CD4-positive, alpha-beta T cell (primary cell): ENCODE results near the gene ARL14EP. TPM values are rescaled to one million over a fixed set of nuclear protein-coding genes. Genes with fewer than 3 reads are reported as not detected.

Experiments used
- ATAC-seq: fragments of 200-7000 bp; cut with Tn5 transposase; one replicate; pipeline ENCODE4 v1.10.0; 2022; ENCODE audit warnings: mild to moderate bottlenecking; ENCODE audit not compliant: poor library complexity
- CTCF ChIA-PET: fragments of 350-600 bp; sonication (Branson Sonifier 250); formaldehyde crosslinking; loops from one replicate; lab custom pipeline; 2021; ENCODE audit warnings: antibody characterized with exemption, inconsistent platforms; lab: Charles Lee
- POLR2A ChIA-PET: fragments of 350-600 bp; sonication (Branson Sonifier 250); formaldehyde crosslinking; loops from one replicate; lab custom pipeline; 2021; ENCODE audit warnings: antibody characterized with exemption, inconsistent platforms; lab: Charles Lee
- DNase-seq, 14 experiments: peaks; one replicate each; pipeline ENCODE4 v3.0.0-alpha.2; 2013 to 2020; ENCODE audit warnings: mixed read lengths in 2 of 14
- H3K27ac ChIP-seq, 2 donors: one replicate each; pipeline versions ENCODE4 v1.5.1 to v1.7.0; 2013; ENCODE audit warnings: low read length in 2 of 2, low read depth in 1 of 2, mild to moderate bottlenecking in 1 of 2
- H3K27me3 ChIP-seq, 2 experiments: 1 replicate in 1 of 2; 2 replicates in 1 of 2; pipeline versions ENCODE4 v1.6.1 to v1.7.0; 2013; ENCODE audit warnings: low read length in 2 of 2, control low read depth in 1 of 2, mild to moderate bottlenecking in 1 of 2, moderate library complexity in 1 of 2; ENCODE audit not compliant: insufficient read depth in 2 of 2, control insufficient read depth in 1 of 2
- H3K36me3 ChIP-seq: one replicate; pipeline ENCODE4 v1.6.1; 2013; ENCODE audit warnings: low read length, control low read depth; ENCODE audit not compliant: insufficient read depth
- H3K4me1 ChIP-seq: one replicate; pipeline ENCODE4 v1.6.1; 2013; ENCODE audit warnings: low read length, control low read depth; ENCODE audit not compliant: insufficient read depth
- H3K4me3 ChIP-seq: one replicate; pipeline ENCODE4 v1.5.1; 2013; ENCODE audit warnings: mild to moderate bottlenecking, low read length, moderate library complexity
- H3K9me3 ChIP-seq, 2 experiments: 1 replicate in 1 of 2; 2 replicates in 1 of 2; pipeline versions ENCODE4 v1.6.1 to v1.7.0; 2013; ENCODE audit warnings: low read length in 2 of 2, mild to moderate bottlenecking in 2 of 2, control low read depth in 1 of 2, moderate library complexity in 1 of 2; ENCODE audit not compliant: control insufficient read depth in 1 of 2, insufficient read depth in 1 of 2
- H3K27ac Mint-ChIP-seq: one replicate; pipeline ENCODE4 v1.8.0; 2020; ENCODE audit warnings: mixed read lengths
- H3K27me3 Mint-ChIP-seq: one replicate; pipeline ENCODE4 v1.8.0; 2021; ENCODE audit warnings: mixed read lengths
- H3K36me3 Mint-ChIP-seq: one replicate; pipeline ENCODE4 v1.8.0; 2021; ENCODE audit warnings: low read depth, mixed read lengths
- H3K4me1 Mint-ChIP-seq: one replicate; pipeline ENCODE4 v1.8.0; 2021; ENCODE audit warnings: low read depth, mixed read lengths
- H3K4me3 Mint-ChIP-seq: one replicate; pipeline ENCODE4 v1.8.0; 2020; ENCODE audit warnings: mild to moderate bottlenecking, mixed read lengths
- H3K9me3 Mint-ChIP-seq: one replicate; pipeline ENCODE4 v1.8.0; 2020; ENCODE audit warnings: mixed read lengths
- CTCF ChIP-seq: fragments of 200-600 bp; IDR thresholded peaks from one replicate; pipeline ENCODE4 v1.8.0; 2022; ENCODE audit warnings: antibody characterized with exemption, mild to moderate bottlenecking
- intact Hi-C, 2 experiments: fragments of 100-400 bp; cut with DNase I in 1 of 2; cut with micrococcal nuclease in 1 of 2; formaldehyde crosslinking; loops; one replicate each; pipeline versions ENCODE4 v1.15.1 to v1.9.0; 2023 to 2025; cut with DNase I, micrococcal nuclease
- total RNA-seq, 174 experiments: library from RNA in 2 of 174; stranded (reverse) in 2 of 174; gene quantifications; one replicate each; pipeline ENCODE4 v1.2.3 and lab custom pipeline; 2021 to 2026

Gene ARL14EP
- total RNA-seq, 2 experiments from 2014 or later: 48.1 to 49.7 TPM

GRCh38 chr11:30360741-30361140, 37.8 kb downstream of the ARL14EP start:
- no peak overlapping the region for H3K4me3 Mint-ChIP-seq
- Histone ChIP-seq H3K27ac (no peak overlapping the region), H3K27me3 (no peaks in the 10 kb centered on the region), H3K36me3 (no peaks in the 10 kb centered on the region), H3K9me3 (no peaks in the 10 kb centered on the region), H3K4me1 (no peaks in the 10 kb centered on the region), H3K4me3 (no peak overlapping the region)
- H3K9me3 Mint-ChIP-seq: no peaks in the 10 kb centered on the region
- no peaks in the 10 kb centered on the region for H3K36me3 Mint-ChIP-seq
- no peak for ATAC-seq
- ChIA-PET CTCF (no interaction called here), POLR2A (no interaction called here)
- H3K27ac Mint-ChIP-seq: no peak overlapping the region
- DNase-seq: no peak
- TF ChIP-seq CTCF: no peak
- intact Hi-C loops: no loop called here
- no peaks in the 10 kb centered on the region for H3K4me1 Mint-ChIP-seq
- H3K27me3 Mint-ChIP-seq: no peaks in the 10 kb centered on the region

GRCh38 chr11:30364139-30364836, 41.4 kb downstream of the ARL14EP start:
- Mint-ChIP-seq H3K36me3 (no peaks in the 10 kb centered on the region), H3K4me1 (no peaks in the 10 kb centered on the region), H3K27me3 (no peaks in the 10 kb centered on the region), H3K27ac (no peak overlapping the region), H3K4me3 (no peak overlapping the region), H3K9me3 (no peaks in the 10 kb centered on the region)
- CTCF ChIA-PET: no interaction called here
- no peak for TF ChIP-seq CTCF
- DNase-seq: no peak
- ATAC-seq: no peak
- Histone ChIP-seq H3K27ac (no peak overlapping the region), H3K4me3 (no peak overlapping the region), H3K9me3 (no peaks in the 10 kb centered on the region), H3K36me3 (no peaks in the 10 kb centered on the region), H3K4me1 (no peaks in the 10 kb centered on the region), H3K27me3 (no peaks in the 10 kb centered on the region)
- POLR2A ChIA-PET: no interaction called here
- intact Hi-C loops: no loop called here

DNA sequence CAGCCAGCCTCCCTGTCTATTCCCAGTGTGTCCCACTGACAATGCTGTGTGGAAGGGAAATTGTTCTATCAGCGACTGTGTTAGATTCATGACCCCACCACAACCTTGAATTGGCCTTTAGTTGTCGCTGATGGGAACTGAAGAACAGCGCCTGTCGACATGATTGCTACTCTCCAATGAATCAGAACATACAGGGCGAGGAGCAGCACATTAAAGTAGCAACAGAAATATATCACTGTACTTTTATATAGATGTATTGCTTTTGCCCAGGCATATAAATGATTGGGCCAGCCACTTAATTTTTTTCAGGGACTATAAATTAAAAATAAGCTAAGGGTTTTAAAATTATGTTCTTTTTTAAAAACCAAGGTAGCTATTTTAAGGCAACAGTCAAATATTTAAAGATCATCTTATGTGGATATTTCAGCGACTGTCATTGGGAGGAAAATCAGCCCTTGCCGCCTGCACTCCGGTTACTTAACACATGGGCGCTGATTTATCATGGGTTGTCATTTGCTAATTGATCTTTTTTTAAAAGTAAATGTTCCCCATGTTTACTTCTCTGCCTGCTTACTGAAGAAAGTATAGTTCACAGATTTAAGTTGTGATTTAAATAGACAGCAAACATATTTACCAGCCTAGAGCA, 42.1 kb downstream of the ARL14EP start:
- H3K9me3 ChIP-seq: no peaks in the 10 kb centered on the region
- Mint-ChIP-seq H3K27ac (no peak overlapping the region), H3K4me1 (no peaks in the 10 kb centered on the region), H3K4me3 (no peak overlapping the region), H3K27me3 (no peaks in the 10 kb centered on the region), H3K36me3 (no peaks in the 10 kb centered on the region), H3K9me3 (no peaks in the 10 kb centered on the region)
- H3K4me1 ChIP-seq: no peaks in the 10 kb centered on the region
- H3K27me3 ChIP-seq: no peaks in the 10 kb centered on the region
- TF ChIP-seq CTCF: no peak
- H3K36me3 ChIP-seq: no peaks in the 10 kb centered on the region
- CTCF ChIA-PET: interaction anchor here (1.0 kb wide), 1 partner anchor 12 kb away, joined by 3 read pairs; no protein-coding TSS in a partner anchor
- POLR2A ChIA-PET: interaction anchor here (0.8 kb wide), 1 partner anchor 40 kb away, joined by 5 read pairs; no protein-coding TSS in a partner anchor
- DNase-seq (no peak), ATAC-seq (no peak)
- no peak overlapping the region for H3K27ac ChIP-seq
- intact Hi-C loops: no loop called here
- no peak overlapping the region for H3K4me3 ChIP-seq
